ENCODE measurements around the gene TJP2.

The TJP2 gene

DNA sequence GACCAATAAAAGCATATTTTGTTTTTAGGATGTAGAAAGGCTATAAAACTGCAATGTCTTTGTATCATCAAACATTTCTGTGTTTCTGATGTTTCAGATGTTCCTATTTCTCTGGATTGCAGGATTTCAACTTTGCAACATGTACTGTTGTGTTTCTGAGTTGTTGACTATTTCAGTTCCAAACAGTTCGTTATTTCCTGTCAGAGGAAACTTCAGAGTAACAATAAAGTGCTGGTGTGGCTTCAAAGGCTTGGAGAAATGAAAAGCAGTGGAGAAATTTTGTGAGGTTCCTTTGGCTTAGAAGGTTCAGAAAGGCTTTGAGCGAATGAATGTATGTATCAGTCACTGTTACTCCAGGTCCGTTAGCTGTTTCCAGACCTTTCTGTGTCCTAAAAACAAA lies 17.2 kb downstream of the TJP2 start:
- no peak for DNase-seq (ENCODE audit: low spot score)
- TF ChIP-seq, protein P1, sequence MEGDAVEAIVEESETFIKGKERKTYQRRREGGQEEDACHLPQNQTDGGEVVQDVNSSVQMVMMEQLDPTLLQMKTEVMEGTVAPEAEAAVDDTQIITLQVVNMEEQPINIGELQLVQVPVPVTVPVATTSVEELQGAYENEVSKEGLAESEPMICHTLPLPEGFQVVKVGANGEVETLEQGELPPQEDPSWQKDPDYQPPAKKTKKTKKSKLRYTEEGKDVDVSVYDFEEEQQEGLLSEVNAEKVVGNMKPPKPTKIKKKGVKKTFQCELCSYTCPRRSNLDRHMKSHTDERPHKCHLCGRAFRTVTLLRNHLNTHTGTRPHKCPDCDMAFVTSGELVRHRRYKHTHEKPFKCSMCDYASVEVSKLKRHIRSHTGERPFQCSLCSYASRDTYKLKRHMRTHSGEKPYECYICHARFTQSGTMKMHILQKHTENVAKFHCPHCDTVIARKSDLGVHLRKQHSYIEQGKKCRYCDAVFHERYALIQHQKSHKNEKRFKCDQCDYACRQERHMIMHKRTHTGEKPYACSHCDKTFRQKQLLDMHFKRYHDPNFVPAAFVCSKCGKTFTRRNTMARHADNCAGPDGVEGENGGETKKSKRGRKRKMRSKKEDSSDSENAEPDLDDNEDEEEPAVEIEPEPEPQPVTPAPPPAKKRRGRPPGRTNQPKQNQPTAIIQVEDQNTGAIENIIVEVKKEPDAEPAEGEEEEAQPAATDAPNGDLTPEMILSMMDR (conservative IDR thresholded peaks at IDR 0.05; ENCODE audit: low read depth), result no peak
- no peak overlapping the region for H3K27ac ChIP-seq
- ChIA-PET POLR2A (ENCODE audit: low non-redundant PET) (no interaction called here), CTCF (interaction anchor here (0.6 to 1.9 kb wide), 2 partner anchors 96 to 156 kb away, joined by 5 to 8 read pairs; partner anchors contain the start of gene FXN)

DNA sequence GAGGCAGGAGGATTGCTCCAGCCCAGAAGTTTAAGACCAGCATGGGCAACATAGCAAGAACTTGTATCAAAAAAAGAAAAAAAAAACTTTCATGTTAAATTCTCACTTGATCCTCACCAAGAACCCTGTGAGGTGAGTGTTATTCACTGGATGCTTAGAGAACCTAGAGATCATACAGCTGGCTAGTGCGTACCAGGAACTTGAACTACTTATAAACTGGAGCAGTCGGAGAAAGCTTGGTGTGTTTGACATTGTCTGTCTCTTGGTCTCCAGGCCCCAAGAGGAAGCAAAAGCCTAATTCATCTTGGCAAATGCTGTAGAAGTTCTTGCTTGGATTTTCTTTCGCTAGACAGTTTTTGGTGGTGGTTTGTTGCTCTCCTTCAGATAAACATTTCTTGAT lies 18.1 kb downstream of the TJP2 start:
- ChIA-PET POLR2A (ENCODE audit: low non-redundant PET) (interaction anchor here (0.5 kb wide), 1 partner anchor 133 kb away, joined by 3 read pairs; no protein-coding TSS in a partner anchor), CTCF (interaction anchor here (0.6 to 3.1 kb wide), 10 partner anchors 12 to 730 kb away, joined by 3 to 57 read pairs (median 5); partner anchors contain the start of gene FXN)
- H3K27ac ChIP-seq, result no peak overlapping the region
- DNase-seq (ENCODE audit: low spot score), result no peak
- TF ChIP-seq, protein P1 (conservative IDR thresholded peaks at IDR 0.05; ENCODE audit: low read depth), result no peak

DNA sequence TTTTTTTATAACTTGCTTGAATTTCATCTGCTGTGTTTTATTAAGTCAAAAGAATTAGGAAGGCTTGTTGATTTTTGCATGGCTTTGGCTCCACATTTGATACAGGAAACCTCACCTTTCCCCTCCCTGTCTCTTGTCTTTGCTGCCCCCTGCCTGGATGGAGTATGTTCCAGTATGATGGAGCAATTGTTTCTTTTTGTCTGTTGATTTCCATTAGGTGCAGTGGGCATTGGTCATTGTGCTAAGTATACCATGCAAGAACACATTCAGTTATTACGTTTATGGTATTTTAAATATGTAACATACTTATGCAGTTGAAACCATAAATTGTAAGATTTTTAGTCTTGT lies 19.6 kb downstream of the TJP2 start:
- CTCF ChIA-PET, result interaction anchor here (0.5 to 3.1 kb wide), 21 partner anchors 8 to 158 kb away, joined by 3 to 57 read pairs (median 4); partner anchors contain the start of genes FXN and TJP2
- POLR2A ChIA-PET (ENCODE audit: low non-redundant PET), result no interaction called here

DNA sequence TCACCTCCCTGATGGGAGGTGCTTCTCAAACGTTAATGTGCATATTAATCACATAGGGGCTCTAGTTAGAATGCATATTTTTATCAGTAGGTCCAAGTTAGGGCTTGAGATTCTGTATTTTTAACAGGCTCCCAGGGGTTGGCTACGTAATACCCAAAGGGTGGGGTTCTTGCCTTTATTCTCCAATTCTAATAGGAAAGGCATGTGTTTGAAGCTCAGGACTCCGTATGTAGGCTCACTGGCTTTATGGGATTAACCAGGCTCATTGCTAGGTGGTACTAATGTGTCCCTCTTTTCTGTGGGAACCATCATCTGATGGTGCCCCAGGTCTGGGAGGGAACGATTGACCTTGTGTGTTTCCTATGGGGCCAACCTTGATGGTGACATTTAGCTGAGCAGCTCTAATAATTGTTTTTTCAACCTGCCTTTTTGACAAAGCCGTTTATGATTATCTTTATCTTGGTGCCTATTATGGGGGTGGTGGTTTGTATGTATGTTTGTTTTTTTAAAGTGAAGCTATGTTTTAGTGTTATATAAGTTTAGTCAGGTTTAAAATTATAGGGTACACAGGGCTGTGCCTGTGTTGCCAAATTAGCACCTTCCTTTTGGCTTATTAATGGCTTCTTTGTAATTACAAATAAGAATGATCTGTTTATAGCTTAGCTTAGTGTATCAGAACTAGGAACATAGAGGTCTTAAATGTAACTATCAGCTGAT lies 20.8 kb downstream of the TJP2 start:
- no peak for DNase-seq (ENCODE audit: low spot score)
- no peak overlapping the region for H3K27ac ChIP-seq
- ChIA-PET POLR2A (ENCODE audit: low non-redundant PET) (interaction anchor here (0.7 kb wide), 1 partner anchor 160 kb away, joined by 4 read pairs; the partner anchor contains the start of gene FXN), CTCF (interaction anchor here (0.6 to 3.1 kb wide), 5 partner anchors 8 to 140 kb away, joined by 3 to 57 read pairs (median 3); no protein-coding TSS in a partner anchor)
- TF ChIP-seq, protein P1 (conservative IDR thresholded peaks at IDR 0.05; ENCODE audit: low read depth), result no peak

More for the DNA sequence above, 19.6 kb downstream of the TJP2 start:
- DNase-seq (ENCODE audit: low spot score), result no peak
- TF ChIP-seq, protein P1 (conservative IDR thresholded peaks at IDR 0.05; ENCODE audit: low read depth), result no peak
- H3K27ac ChIP-seq, result no peak overlapping the region

DNA sequence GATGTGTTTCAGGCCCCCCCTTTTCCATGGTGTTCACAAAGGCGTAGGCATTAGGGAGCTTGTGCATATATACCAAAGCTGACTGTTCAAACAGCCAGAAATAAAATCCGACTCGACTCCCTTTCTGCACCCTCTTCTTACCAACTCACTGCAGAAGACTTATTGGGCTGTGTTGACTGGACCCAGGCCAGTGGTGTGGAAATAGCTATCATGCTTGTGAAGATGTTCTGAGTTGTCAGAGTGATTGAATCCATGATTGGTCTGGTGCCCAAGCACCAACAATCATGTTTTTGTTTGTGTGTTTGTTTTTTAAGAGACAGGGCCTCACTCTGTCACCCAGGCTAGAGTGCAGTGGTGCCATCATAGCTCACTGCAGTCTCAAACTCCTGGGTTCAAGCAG lies 21.6 kb downstream of the TJP2 start:
- TF ChIP-seq, protein P1 (conservative IDR thresholded peaks at IDR 0.05; ENCODE audit: low read depth), result no peak
- ChIA-PET POLR2A (ENCODE audit: low non-redundant PET) (interaction anchor here (0.5 to 0.7 kb wide), 2 partner anchors 8 to 160 kb away, joined by 3 read pairs; partner anchors contain the start of gene FXN), CTCF (interaction anchor here (0.7 to 0.9 kb wide), 4 partner anchors 9 to 51 kb away, joined by 3 to 5 read pairs (median 3); no protein-coding TSS in a partner anchor)
- H3K27ac ChIP-seq, result no peak overlapping the region
- no peak for DNase-seq (ENCODE audit: low spot score)

DNA sequence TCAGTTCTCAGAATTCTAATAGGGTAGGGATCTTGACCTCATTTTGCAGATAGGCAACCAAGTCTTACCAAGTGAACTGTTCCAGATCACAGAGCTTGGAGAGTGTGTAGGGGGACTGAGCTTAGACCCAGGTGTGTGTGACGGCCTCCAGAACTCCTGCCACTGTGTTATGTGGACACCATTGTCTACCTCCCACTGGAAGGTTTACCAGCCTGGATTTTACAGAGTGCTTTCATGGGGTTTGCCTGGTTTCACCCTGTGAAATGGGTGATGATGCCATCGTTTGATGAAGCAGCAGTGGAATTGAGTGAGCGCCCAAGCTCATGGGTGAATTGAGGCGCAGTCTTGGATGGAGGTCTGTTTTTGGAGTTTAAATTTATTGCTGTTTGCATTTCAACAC lies 23.6 kb downstream of the TJP2 start:
- ChIA-PET POLR2A (ENCODE audit: low non-redundant PET) (interaction anchor here (0.8 kb wide), 1 partner anchor 99 kb away, joined by 6 read pairs; no protein-coding TSS in a partner anchor), CTCF (interaction anchor here (0.7 kb wide), 1 partner anchor 16 kb away, joined by 4 read pairs; no protein-coding TSS in a partner anchor)
- TF ChIP-seq, protein P1 (conservative IDR thresholded peaks at IDR 0.05; ENCODE audit: low read depth), result no peak
- no peak overlapping the region for H3K27ac ChIP-seq
- DNase-seq (ENCODE audit: low spot score), result no peak
